Retinal pigment epithelial cell (primary cell): ENCODE data around the gene ECM2.

Experiments used
- DNase-seq: peaks from one replicate; pipeline ENCODE4 v3.0.0-alpha.2; 2010; ENCODE audit warnings: low read depth
- H3K4me3 ChIP-seq: 2 replicates; pipeline ENCODE4 v1.5.1; 2011; ENCODE audit warnings: mild to moderate bottlenecking, low read length, control low read depth, moderate library complexity
- CTCF ChIP-seq: conservative IDR thresholded peaks from 2 replicates; pipeline ENCODE4 v1.5.1; 2011; ENCODE audit warnings: low read depth, low read length, control low read depth, inconsistent platforms

Gene ECM2

DNA sequence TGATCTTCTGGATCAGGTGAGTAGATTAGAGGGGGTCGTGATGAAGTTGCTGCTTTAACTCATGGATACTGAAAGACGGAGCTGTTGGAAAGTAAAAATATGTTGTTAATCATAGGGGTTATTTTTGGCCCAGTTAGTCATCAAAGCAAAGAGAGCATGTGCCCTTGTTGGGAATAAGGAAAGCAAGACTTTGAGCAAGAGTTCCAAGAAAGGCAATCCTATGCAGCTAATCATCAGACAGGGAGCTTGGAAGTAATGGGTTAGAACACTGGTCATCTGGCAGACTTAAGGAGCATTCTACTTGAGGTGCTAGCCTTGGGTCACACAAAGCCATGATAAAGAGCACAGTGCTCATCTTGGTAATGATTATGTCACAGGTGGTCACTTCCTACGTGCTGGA lies 71.8 kb downstream of the ECM2 start:
- TF ChIP-seq CTCF = no peak
- no peak overlapping the region for H3K4me3 ChIP-seq
- DNase-seq = peak; percentile 65

DNA sequence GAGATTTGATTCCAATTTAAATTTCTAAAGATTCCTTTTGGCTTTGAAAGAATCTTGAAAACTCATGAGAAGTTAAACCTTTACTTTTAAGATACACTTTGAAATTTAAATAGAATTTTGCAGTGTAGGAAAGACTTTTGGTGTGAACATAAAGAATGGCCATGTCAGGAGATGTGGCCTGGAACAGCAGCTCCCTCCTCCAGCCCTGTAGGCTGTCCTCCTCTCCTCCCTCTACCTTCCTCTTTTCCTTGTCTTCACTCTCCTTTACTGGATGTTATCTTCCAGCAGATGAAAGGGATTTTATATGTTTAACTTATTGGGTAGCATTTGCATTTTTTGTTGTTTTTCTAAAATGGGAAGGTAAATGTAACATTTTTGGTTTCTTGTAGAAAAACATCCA lies 72.4 kb downstream of the ECM2 start:
- no peak overlapping the region for H3K4me3 ChIP-seq
- no peak for TF ChIP-seq CTCF
- DNase-seq = no peak

DNA sequence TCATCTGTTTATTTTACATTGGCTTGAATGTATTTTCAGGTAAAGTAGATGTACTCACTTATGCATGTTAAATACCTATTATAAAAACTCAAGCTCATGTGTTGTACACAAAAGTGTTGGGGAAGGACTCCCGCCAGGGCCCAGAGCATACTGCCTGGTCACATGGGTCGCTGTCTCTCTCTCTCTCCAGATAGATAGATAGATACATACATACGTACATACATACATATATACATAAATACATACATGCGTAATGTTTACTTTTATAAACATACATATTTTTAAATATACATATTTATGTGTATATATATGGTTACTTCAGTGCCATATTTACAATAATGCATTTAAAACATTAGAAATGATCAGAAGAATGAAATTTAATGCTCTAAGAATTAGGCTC lies 78.2 kb downstream of the ECM2 start:
- TF ChIP-seq CTCF = no peak
- no peak for DNase-seq
- no peak overlapping the region for H3K4me3 ChIP-seq

- DNase-seq = no peak
- no peak overlapping the region for H3K4me3 ChIP-seq
- peak; percentile 22 for TF ChIP-seq CTCF
These were observed 80.6 kb downstream of the ECM2 start for GRCh38 chr9:92455217-92455616.

DNA sequence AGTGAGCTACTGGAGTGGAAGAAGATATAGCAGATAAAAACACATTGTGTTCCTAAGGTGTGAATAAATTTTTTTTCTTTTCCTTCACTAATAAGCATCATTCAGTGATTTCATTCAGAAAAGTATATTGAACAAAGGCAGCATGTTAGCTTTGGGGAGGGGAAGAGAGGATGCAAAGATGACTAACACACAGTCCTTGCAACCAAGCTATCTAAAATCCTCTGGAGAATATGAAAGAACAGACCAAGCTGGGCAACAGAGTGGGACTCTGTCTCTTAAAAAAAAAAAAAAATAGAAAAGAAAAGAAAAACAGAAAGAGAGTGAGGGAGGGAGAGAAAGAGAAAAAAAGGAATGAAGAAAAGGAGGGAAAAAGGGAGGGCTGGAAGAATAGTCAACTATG lies 89.3 kb downstream of the ECM2 start:
- DNase-seq = no peak
- H3K4me3 ChIP-seq = no peak overlapping the region
- no peak for TF ChIP-seq CTCF
